SHP77 (cell line): ENCODE results near the gene FOXC1.
A peak's percentile ranks its signal among the peaks of the same experiment; 100 is the strongest.

Experiments
- DNase-seq, 2 experiments: peaks; one replicate each; lab custom pipeline; 2025; lab: John Stamatoyannopoulos, UW

The FOXC1 gene

GRCh38 chr6:1623769-1624057 lies 14.0 kb downstream of the FOXC1 start:
- no peak for DNase-seq

DNA sequence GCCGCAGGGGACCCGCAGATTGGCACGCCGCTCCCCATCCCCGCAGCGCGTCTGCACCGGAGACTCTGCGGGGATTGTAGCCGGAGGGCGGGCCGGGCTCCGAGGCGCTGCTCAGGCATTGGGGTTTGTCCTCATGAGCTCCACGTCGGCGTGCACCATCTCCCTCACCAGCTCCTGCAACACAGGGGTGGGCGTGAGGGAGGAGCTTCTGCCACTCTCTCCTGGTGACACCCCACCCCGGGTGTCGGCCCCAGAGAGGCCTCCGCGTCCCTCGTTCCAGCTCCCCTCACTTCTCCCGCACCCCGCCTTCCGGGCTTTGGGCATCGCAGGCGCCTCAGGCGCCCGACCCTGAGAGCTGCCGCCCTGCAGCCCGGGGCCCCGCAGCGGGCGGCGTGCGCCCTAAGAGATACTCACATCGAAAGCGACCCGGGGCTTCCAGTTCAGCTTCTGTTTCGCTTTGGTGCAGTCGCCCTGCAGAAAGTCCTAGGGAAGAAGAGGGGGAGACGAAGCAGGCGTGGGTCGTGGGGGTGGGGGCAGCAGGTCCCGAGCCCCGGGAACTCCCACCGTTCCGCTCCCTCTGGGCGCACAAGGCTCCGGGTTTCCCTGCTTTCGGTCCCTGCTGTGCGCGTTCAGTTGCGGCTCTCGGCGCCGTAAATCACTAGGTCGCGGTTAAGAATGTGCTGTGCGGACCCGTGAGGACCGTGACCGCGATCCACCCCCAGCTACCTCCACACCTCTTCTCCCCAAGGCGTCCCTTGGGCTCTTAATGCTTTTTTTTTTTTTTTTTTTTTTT lies 14.5 kb downstream of the FOXC1 start:
- DNase-seq: no peak

- DNase-seq: no peak
Observed at GRCh38 chr6:1624851-1625781, 15.4 kb downstream of the FOXC1 start.

DNA sequence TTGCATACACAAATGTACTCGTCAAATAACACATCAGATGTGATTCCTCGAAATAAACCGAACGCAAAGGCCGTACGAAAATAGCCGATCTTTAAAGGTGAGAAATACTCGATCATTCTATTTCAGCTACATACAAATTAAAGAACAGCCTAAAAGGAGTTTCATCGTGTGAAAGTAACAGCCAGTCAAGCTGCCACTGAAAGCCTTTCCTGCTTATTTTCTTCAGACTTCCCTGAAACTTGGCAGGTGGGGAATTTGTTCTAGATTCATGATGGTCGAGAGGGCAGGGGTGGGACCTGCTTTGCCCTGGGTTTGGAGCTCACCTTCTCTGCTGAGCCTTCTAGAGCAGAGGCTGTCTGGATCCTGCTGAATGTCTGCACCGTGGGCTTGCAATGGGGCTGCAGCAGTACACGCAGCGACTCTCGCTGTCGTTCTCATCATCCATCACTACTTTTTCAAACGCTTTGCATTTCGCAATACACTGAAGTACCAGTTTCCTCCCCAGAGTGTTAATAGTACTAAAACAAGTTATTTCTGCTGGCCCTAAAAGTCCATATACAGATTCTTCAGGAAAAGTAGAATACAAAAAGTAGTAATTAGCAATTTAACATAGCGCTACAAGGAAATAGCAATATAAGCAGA lies 16.2 kb downstream of the FOXC1 start:
- no peak for DNase-seq

DNA sequence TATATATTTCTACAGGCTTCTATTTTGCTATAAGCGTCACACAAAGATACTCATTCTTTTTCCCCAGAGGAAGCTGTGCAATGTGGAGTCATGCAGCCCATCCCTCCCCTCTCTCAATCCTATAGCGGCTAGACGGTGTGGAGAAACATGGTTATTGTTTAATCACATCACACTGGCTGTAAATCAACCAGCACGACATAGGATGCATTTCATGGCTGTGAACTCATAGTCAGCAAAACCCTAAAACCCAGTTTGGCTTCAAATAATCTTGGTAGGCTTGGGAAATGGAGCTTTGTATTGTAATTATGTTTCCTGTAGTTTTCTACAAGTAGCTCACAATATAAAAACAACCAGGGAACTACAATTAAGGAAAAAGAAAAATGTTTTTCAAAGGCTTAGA lies 16.8 kb downstream of the FOXC1 start:
- no peak for DNase-seq

DNA sequence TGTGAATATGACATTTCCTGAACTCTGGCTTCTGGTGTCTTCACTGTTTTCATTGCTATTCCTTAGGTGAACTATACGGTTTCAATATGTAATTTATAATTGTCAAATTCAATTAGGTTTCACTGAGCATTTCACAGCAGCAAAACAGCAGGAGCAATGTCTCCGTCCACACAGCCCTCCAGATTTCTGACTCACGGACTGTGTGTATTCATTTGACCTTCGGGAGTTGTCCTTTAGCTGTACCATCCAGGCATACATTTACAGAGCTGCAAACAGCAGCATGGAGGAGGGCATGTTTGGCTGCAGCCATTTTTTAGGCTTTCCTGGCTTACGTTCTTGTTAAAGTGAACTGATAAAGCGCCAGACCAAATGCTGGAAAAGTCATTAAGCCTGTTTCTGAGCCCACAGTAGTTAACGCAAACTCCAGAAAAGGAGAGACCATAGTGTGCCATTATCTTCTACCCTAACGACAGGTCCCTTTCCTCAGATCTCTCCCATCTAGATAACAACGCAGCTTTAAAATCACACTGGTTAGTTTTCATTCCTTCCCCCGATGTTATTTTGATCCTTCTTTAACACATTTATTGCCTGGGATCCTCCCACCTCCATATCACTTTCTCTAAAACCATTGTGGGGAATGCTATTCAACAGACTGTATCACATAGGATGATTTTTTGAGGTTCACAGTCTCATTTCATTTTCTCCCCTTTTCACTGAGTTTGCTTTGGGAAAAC lies 18.3 kb downstream of the FOXC1 start:
- no peak for DNase-seq

DNA sequence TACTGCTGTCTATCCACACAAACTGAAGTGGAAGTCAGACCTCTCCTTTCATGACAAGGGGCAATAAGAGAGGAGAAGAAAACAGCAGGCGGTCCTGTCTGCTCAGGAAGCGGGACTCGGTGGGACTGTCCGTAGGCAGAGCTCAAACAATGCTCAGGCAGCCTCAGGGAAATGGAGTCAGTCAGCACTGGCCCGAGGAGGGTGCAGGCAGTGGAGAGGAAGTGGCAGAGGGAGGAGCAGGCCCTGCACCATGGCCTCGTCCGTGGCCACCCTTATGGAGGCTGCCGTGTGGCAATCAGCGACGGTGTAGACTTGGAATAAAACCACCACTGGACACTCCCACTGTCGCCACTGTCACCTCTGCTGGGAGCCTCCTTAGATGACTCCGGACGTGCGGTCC lies 19.6 kb downstream of the FOXC1 start:
- DNase-seq: no peak

DNA sequence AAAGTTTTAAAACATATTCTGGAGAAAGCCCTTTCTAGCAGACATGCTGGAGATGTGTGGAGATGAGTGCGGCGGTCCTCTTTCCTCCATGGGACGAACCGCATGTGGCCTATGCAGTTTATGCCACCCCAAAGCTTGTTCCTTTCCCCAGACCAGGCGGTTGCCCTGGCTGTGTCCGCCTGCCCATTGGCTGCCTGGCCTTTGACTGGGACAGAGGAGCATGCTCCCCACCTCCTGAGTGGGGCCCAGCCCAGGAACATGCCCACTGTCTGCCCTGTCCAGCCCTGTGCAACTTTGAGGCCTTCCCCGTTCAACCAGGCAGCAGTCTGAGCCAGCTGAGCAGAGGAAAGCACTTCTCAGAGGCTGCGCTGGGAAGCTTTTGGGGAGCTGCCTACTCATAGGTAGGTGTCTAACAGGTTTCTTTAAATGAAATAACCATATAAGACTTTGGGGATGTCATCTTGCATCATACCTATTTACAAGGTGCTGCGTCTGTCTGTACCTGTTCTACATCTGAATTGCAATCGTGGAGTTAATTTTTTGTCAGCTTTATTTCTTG lies 20.6 kb downstream of the FOXC1 start:
- DNase-seq: no peak

DNA sequence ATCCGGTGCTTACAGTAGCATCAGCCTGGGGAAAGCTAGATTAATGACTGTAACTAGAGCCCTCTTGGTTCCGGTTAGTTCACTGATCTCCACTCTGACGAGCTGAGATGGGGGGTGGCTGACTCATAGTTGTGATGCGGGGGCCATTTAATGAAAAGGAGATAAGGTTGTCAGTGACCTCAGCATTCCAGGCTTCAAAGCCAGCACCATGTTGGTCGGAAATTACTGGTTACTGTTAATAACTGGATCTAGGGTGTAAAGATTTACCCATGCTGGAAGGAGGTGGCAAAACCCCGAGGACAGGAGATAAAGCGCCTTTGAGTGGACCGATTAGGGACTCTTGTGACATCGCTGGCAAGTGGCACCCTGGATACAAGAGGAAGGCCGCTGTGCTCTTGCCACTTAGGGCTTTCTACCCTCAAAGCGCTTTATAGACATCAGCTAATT lies 21.1 kb downstream of the FOXC1 start:
- no peak for DNase-seq

DNA sequence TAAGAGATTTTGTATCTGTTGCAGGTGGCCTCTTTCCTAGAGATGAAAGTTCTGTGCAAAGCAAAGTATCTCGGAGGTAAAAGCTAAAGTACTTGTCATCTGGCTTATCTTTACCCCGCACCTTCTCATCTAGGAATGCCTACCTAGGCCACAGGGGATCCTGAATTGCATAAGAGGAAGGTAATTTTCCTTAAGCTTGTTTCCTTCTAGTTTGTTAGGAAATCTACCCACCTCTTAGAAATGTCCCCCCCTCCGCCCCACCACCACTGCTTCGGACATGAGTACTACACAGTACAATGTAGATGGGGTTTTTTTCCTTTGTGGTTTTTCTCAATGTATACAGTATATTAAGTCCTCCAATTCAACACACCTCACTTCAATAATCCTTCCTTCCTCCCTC lies 21.5 kb downstream of the FOXC1 start:
- no peak for DNase-seq

- no peak for DNase-seq
Observed at GRCh38 chr6:1633366-1634021, 23.8 kb downstream of the FOXC1 start.

DNA sequence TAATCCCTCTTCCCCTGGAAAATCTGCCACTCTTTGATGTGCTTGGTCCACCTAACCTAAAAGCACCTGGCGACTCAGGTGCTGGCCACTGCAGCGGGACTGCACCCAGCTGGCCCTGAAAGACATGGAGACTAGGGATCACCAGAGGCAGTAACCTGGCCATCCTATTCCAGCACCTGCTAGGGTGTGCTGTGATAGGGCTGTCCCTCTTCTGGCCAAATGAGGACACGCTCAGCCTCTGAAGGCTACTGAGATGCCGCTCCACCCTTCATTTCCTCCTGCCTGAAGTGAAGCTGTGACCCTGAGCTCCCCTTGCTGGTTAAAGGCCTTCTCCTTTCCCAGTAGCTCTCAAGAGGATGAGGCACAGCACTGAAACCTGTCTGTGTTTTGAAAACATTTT lies 24.4 kb downstream of the FOXC1 start:
- DNase-seq: no peak

- no peak for DNase-seq
Observed at GRCh38 chr6:1635305-1636010, 25.7 kb downstream of the FOXC1 start.

DNA sequence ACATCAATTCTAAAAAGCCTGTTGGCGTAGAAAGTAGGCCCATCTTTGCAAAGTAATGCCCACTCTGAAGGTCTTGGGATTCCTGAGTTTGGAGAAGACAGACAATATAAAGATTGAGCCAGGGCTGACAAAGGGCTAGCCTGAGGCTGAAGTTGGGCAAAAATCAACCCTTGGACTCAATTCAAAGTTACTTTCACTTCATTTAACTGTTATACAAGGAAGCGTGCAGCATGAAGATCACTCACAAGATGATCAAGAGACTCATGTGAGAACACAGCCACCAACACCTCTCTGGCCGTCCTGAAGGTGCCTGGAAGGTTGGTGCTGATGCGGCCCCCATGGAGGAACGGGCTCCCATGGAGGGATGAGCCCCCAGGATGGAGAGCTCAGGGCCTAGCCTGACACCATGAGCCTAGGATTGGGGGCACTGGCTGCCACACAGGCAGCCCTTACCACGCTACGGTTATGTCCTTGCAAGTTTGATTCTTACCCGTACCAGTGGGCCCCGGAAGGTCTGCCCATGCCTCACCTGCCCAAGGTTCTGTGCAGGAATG lies 26.6 kb downstream of the FOXC1 start:
- no peak for DNase-seq

DNA sequence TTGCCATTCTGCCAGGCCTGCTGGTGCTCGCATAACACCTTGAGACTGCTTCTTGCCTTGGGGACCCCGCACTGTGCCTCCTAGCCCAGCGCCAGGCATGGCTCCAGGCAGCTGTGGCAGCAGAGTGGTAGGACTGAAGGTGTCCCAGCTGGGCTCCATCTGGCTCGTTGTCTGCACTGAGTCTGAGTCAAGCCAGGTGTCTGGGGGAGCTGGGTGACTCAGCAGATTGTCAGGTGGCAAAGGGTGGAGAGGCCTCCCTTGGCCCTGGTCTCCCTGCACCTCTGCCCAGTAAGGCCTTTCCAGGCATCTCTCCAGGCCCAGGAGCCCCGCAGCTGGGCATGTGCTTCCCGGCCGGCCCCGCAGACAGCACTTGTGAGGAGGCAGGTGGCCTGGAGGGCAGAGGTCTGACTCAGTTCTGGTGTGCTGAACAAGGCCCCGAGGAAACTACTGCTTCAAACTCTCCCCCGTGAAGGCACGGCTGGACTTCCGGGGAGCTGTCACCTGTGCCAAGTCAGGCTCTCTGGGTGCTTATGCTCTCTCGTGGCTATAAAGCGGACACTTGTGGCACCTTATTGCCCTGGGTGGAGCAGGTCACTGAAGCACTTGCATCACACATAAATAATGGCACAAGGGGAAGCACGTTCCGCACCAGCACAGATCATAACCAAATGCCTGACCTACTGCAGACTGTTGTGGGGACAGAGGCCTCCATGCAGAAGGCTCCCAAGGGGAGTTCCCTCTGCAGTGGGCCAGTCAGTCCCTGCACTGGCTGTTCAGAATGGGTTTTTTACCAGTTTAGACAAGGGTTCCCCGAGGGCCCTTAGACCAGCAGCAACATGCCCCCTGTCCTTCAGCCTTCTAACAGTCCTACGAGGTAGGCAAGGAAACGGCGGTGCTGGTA lies 27.5 kb downstream of the FOXC1 start:
- DNase-seq: peak; percentile 95 to 96

DNA sequence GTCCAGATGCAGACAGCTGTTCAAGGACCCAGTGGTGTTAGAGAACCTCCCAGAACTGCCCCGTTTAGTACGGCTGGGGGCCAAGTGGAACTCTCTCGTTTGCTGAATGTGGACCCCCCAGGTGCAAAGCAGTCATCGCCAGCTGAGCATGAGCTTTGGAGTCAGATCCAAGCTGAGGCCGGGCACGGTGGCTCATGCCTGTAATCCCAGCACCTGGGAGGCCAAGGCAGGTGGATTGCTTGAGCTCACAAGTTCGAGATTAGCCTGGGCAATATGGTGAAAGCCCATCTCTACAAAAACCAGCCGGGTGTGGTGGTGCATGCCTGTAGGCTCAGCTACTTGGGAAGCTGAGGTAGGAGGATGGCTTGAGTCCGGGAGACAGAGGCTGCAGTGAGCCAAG lies 29.7 kb downstream of the FOXC1 start:
- no peak for DNase-seq

DNA sequence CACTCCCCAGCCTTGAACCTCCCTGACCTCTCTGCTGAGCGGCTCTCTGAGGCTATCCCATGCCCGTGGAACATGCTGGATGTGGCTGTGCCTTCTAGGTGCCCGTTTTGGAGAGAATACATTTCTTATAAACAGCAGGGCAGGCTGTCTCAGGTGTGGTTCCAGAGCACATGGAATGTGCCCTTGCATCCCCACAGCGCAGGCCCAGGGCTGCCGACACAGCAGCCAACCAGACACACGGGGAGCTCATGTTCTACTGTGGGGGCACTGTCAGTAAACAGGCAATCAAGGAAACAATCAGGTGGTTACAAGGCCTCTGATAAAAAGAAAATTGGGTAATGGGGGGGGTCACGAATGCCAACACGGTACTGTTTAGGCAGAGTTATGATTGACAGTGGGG lies 30.8 kb downstream of the FOXC1 start:
- DNase-seq: no peak

DNA sequence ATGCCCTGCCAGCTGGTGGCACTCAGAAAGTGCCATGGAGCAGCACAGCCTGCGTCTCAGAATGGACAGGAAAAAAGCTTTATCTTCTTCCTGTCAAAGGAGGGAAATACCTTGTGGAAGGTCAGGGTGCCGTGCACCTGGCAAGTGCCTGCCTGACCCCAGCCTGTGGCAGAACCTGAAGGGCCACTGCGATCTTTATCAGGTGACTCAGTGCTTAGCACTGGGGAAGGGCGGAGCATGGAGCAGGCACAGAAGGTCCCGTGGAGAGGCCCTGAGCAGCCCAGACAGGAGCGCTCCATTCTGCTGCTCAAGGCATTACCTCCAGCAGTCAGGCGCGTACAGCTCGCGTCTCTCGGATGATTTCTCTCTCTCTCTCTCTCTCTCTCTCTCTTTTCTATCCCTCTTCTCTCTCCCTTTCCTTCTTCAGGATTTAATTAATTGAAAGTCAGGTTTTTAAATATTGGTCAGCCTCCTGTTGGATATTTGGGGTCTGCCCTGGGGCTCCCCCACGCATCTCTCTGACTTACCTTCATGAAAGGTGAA lies 31.7 kb downstream of the FOXC1 start:
- DNase-seq: no peak

DNA sequence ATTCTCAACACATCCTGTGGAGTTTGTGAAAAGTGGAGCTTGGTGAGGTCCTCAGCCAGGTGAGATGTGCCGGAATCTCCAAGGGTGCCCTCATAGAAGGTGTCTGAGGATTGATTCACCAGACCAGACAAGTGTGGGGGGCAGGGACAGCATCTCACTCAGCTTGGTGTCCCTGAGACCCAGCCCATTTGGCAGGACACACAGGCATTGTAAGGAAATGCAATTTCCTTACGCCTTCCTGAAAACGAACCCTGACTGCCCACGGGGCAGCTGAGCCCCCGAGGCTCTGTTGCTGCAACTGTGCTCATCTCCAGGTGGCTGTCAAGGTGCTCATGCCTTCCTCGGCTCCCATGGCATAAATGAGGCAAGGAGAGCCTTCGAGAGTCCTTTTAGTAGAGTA lies 33.4 kb downstream of the FOXC1 start:
- DNase-seq: no peak
